ENCODE results near the gene CARD8. TPM values are rescaled to one million over a fixed set of nuclear protein-coding genes. Genes with fewer than 3 reads are reported as not detected.

Gene CARD8
- total and polyA plus RNA-seq, 2 donors from 2014 or later: 11.4 to 53.1 TPM

DNA sequence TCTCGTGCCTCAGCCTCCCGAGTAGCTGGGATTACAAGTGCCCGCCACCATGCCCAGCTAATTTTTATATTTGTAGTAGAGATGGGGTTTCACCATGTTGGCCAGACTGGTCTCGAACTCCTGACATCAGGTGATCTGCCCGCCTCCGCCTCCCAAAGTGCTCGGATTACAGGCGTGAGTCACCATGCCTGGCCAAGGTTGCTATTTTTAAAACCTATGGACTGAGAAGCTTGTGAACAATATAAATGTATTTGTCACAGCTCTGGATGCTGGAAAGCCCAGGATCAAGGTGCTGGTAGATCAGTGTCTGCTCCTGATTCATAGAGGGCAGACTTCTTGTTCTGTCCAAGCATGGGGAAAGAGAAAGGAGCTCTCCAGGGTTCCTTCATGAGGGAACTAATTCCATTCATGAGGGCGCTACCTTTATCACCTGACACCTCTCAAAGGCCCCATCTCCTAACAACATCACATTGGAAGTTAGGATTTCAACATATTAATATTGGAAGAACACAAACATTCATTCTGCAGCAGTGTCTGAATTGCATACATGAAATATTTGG is 16.1 kb downstream of the CARD8 start:
- Histone ChIP-seq H3K27ac (ENCODE audit: low read depth in 2 of 2, low read length in 2 of 2) (no peak overlapping the region), H3K4me3 (ENCODE audit: low read length in 3 of 3) (no peak overlapping the region), H3K9ac (ENCODE audit: low read length in 3 of 3) (no peak overlapping the region), H3K36me3 (ENCODE audit: control insufficient read depth in 2 of 3, insufficient read depth in 3 of 3, low read length in 3 of 3) (peaks cover 0 to 13% (median 5%) of the 10 kb centered on the region in 3 donors), H3K27me3 (ENCODE audit: control insufficient read depth, insufficient read depth, low read length) (no peaks in the 10 kb centered on the region), H3K4me1 (ENCODE audit: control insufficient read depth in 2 of 3, insufficient read depth in 2 of 3, low read depth in 1 of 3, low read length in 3 of 3) (no peaks in the 10 kb centered on the region), H3K9me3 (ENCODE audit: control insufficient read depth in 2 of 3, insufficient read depth in 1 of 3, low read length in 3 of 3) (no peaks in the 10 kb centered on the region)
- FAIRE-seq: no peak
- intact Hi-C loops (cut with DNase I): no loop called here
- TF ChIP-seq, protein P1, sequence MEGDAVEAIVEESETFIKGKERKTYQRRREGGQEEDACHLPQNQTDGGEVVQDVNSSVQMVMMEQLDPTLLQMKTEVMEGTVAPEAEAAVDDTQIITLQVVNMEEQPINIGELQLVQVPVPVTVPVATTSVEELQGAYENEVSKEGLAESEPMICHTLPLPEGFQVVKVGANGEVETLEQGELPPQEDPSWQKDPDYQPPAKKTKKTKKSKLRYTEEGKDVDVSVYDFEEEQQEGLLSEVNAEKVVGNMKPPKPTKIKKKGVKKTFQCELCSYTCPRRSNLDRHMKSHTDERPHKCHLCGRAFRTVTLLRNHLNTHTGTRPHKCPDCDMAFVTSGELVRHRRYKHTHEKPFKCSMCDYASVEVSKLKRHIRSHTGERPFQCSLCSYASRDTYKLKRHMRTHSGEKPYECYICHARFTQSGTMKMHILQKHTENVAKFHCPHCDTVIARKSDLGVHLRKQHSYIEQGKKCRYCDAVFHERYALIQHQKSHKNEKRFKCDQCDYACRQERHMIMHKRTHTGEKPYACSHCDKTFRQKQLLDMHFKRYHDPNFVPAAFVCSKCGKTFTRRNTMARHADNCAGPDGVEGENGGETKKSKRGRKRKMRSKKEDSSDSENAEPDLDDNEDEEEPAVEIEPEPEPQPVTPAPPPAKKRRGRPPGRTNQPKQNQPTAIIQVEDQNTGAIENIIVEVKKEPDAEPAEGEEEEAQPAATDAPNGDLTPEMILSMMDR (IDR thresholded peaks at IDR 0.05; ENCODE audit: borderline replicate concordance, extremely low read depth, insufficient read depth): no peak
- no peak for DNase-seq

DNA sequence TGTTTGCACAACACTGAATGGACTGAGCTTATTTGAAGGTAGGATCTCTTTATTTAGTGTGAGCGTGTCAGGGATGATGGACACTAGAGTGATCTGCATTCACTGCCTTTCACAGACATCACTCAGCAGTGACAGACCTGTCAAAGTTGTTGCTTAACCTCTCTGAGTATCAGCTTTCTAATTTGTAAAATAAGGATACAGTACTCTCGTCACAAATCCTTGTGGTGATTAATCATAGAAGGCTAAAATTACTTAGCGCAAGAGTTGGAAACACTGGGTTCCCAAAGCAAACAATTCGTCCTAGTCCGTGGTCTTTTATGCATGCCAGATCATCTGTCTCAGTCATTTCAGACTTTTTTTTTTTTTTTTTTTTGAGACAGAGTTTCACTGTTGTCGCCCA is 16.6 kb downstream of the CARD8 start:
- H3K27ac ChIP-seq (ENCODE audit: low read depth in 2 of 2, low read length in 2 of 2): no peak overlapping the region
- DNase-seq (no peak), FAIRE-seq (no peak)
- no peak overlapping the region for H3K4me3 ChIP-seq (ENCODE audit: low read length in 3 of 3)
- H3K36me3 ChIP-seq (ENCODE audit: control insufficient read depth in 2 of 3, insufficient read depth in 3 of 3, low read length in 3 of 3): peaks cover 3 to 13% (median 5%) of the 10 kb centered on the region in 3 donors
- H3K4me1 ChIP-seq (ENCODE audit: control insufficient read depth in 2 of 3, insufficient read depth in 2 of 3, low read depth in 1 of 3, low read length in 3 of 3): no peaks in the 10 kb centered on the region
- no peak overlapping the region for H3K9ac ChIP-seq (ENCODE audit: low read length in 3 of 3)
- H3K9me3 ChIP-seq (ENCODE audit: control insufficient read depth in 2 of 3, insufficient read depth in 1 of 3, low read length in 3 of 3): no peaks in the 10 kb centered on the region
- intact Hi-C loops (cut with DNase I): no loop called here
- TF ChIP-seq, protein P1 (IDR thresholded peaks at IDR 0.05; ENCODE audit: borderline replicate concordance, extremely low read depth, insufficient read depth): no peak
- H3K27me3 ChIP-seq (ENCODE audit: control insufficient read depth, insufficient read depth, low read length): no peaks in the 10 kb centered on the region

DNA sequence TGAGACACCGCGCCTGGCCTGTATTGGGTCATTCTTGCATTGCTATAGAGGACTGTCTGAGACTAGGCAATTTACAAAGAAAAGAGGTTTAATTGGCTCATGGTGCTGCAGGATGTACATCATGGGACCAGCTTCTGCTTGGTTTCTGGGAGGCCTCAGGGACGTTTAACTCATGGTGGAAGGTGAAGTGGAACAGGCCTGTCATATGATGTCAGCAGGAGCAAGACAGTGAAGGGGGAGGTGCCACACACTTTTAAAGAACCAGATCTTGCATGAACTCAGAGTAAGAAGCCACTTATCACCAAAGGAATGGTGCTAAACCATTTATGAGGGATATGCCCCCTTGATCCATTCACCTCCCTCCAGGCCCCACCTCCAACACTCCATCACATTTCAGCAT is 18.7 kb downstream of the CARD8 start:
- no peaks in the 10 kb centered on the region for H3K4me1 ChIP-seq (ENCODE audit: control insufficient read depth in 2 of 3, insufficient read depth in 2 of 3, low read depth in 1 of 3, low read length in 3 of 3)
- no peaks in the 10 kb centered on the region for H3K27me3 ChIP-seq (ENCODE audit: control insufficient read depth, insufficient read depth, low read length)
- no peak for FAIRE-seq
- no peak overlapping the region for H3K27ac ChIP-seq (ENCODE audit: low read depth in 2 of 2, low read length in 2 of 2)
- DNase-seq: no peak
- TF ChIP-seq, protein P1 (IDR thresholded peaks at IDR 0.05; ENCODE audit: borderline replicate concordance, extremely low read depth, insufficient read depth): no peak
- H3K9me3 ChIP-seq (ENCODE audit: control insufficient read depth in 2 of 3, insufficient read depth in 1 of 3, low read length in 3 of 3): no peaks in the 10 kb centered on the region
- peaks cover 7 to 25% (median 17%) of the 10 kb centered on the region in 3 donors for H3K36me3 ChIP-seq (ENCODE audit: control insufficient read depth in 2 of 3, insufficient read depth in 3 of 3, low read length in 3 of 3)
- H3K4me3 ChIP-seq (ENCODE audit: low read length in 3 of 3): no peak overlapping the region
- intact Hi-C loops (cut with DNase I): no loop called here
- no peak overlapping the region for H3K9ac ChIP-seq (ENCODE audit: low read length in 3 of 3)
